Iris pigment epithelial cell (primary cell): ENCODE measurements around the gene DGKH.
"Not testable (repeated sequence)": the region's sequence is repeated elsewhere in the genome, so short reads cannot be mapped to it uniquely, and the experiment has no call there.

Experiments
- DNase-seq: peaks from one replicate; pipeline ENCODE4 v3.0.0-alpha.2; 2011; ENCODE audit warnings: low read depth

DGKH gene

GRCh38 chr13:42041684-42042035, 6.8 kb upstream of the DGKH start:
- DNase-seq, result peak; percentile 81

DNA sequence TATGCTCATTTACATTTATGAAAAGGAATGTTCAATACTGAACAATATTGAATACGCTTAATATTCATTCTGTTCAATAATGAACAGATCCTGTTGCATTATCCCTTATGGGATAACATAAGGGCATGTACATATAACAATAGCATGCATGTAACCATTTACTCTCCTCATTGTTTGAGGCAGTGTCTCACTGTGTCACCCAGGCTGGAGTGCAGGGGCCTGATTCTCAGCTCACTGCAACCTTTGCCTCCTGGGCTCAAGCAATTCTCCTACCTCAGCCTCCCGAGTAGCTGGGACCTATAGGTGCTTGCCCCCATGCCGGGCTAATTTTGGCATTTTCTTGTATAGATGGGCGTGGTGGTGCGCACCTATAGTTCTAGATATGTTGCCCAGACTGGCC, 4.8 kb upstream of the DGKH start:
- no peak for DNase-seq

DNA sequence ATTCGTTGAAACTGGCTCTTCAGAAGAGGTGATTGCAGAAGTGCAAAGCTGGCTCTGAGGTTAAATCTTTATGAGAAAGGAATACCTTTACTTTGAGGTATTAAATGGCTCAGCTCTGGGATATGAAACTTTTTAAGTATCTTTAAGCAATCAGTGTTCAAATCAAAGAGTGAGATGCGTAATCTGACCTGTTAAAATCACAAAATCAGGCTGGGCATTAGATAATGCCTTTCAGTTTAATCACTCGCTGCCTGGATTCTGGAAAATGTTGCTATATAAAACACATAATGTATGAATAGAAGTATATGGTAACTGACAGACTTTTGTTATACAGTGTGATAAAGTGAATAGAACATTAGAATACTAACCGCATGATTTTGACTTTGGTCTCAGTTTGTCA, 2.0 kb upstream of the DGKH start:
- no peak for DNase-seq

GRCh38 chr13:42047561-42048341, 697 bp upstream of the DGKH start:
- DNase-seq, result peak; percentile 75

DNA sequence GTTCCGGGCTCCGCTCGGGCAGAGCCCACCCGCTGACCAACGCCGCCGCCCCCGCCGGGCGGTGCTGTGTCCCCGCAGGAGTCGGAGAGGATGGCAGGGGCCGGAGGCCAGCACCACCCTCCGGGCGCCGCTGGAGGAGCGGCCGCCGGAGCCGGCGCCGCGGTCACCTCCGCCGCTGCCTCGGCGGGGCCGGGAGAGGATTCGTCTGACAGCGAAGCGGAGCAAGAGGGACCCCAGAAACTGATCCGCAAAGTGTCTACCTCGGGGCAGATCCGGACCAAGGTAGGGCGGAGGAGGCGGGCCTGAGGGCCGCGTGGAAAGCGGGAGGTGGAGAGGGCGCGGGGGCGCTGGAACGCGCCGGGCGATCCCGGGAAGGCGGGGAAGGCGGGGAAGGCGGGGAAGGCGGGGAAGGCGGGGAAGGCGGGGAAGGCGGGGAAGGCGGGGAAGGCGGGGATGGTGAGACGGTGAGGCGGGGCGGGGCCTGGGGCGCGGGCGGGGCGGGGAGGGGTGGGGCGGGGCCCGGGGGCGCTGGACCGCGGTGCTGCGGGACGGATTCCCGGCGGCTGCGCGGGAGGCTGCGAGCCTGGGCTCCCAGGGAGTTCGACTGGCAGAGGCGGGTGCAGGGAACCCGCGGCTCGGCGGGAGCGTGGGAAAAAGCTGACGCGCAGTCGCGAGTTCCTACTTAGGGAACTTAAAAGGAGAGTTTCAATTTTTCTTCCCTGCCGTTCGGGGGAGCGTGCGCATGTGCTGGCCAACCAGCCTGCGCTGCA, 421 bp downstream of the DGKH start:
- DNase-seq, result peak; percentile 89

DNA sequence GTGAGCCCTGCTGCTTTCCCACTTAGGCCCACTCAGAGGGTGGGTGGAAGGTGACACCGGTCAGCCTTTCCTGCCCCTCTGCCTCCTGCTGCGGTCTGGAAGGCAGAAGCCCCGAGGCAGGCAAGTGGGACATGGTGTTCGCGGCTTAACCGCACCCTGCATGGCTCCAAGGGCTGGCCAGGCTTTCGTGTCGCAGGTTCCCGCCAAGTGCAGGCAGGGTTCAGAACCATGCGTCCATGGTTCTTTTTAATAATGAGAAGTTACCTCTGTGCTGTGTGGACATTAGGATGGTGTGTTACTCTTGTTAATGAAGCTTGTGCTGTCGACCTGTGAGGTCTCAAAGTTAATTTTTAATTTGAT, 986 bp downstream of the DGKH start:
- DNase-seq, result no peak

GRCh38 chr13:42054798-42055499, 6.5 kb downstream of the DGKH start:
- no peak for DNase-seq

DNA sequence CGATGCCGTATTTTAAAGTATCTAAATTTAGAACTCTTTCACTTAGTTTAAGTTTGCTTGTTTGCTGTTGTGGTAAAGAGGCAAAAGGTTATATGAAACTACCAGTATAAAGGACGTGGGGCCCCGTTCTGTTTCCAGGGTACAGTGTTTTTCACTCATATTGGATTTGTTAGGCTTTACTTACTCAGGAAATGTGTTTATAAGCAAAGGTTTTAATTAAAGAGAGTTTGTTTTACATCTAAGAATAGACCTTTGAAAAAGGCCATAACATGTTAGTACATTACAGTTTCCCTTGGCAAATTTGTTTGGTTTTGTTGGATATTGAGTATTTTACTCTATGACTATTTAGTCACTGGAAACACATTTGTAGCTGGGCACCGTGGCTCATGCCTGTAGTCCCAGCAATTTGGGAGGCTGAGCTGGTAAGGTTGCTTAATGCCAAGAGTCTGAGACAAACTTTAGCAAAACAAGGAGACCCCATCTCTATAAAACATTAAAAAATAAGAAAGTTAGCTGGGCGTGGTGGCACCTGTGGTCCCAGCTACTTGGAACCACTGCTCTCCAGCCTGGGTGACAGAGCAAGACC, 7.1 kb downstream of the DGKH start:
- no peak for DNase-seq

DNA sequence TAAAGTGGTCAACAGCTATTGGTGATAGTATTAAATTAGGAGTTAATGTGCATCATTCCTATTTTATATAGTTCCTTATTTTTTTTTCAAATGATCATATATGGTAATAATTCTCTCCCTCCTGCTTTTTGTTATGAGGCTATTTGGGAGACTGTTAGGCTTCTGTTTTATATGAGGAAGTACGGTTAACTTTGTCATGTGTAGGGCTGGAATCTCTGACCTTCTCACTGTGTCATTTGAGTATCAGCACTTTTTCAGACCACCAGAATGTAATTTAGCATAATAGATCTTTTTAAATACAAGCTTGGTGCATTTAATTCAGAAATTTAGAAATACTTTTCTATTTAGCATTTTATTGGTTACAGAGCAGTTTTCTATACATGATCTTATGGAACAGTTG, 7.7 kb downstream of the DGKH start:
- DNase-seq, result no peak

DNA sequence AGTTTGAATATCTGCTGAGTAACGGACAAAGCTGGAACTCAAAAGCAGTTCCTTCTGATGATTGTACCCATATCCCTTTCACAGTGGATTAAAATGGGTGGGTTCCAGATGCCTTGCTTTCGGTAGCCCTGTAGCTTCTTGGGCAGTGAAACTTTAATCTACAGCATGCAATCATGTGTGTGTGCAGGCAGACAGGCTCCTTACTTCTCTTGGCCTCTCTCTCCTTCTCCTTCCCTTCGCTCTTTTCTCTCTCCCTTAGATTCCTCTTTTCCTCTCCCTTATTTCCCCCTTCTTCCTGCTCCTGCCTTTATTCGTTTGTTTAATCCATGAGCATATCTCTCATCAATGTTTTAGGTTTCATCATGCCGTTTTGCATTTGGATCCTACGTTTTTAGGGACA, 8.1 kb downstream of the DGKH start:
- no peak for DNase-seq

DNA sequence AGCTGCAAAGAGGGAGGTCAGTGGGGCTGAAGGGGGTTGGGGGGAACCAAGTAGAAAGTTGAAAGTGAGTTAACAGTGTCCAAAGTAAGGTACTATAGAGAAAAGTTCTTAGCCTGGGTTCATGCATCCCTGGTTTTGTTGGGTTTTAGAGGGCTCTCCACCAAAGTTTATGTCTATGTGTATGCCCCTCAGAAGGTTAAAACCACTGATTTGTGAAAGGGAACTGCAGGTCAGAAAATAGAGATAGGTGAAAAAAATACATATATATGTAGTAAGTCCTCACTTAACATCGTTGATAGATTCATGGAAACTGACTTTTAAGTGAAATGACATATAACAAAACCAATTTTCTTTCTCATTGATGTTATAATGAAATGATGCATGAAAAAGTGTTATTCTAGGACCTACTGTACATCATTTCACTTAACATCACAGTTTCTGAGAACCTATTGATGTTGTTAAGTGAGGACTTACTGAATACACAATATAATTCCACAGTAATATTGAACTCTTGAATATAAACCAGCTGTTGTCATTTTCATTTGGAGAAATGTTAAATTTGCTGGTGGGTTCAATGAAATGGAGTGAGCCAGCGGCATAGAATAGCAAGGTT, 9.6 kb downstream of the DGKH start:
- DNase-seq, result no peak

DNA sequence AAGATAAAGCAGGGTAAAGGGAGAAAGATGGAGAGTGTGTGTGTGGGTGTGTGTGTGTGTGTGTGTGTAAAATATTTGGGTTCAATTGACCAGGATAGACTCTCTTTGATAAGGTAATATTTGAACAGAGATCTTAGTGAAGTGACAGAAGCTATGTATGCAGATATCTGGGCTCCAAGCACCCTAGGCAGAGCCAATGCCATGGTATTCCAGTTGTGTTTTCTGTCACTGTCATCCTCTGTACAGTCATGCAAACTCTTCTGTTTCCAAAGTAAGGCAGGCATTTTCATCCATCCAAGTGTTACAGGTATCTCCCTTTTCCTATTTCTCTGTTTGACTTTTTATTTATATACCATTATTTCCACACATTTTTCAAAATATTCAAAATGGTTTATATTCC, 13.5 kb downstream of the DGKH start:
- DNase-seq, result no peak

GRCh38 chr13:42063105-42063504, 14.7 kb downstream of the DGKH start:
- no peak for DNase-seq

GRCh38 chr13:42064259-42064658, 15.8 kb downstream of the DGKH start:
- DNase-seq, result peak; percentile 97

DNA sequence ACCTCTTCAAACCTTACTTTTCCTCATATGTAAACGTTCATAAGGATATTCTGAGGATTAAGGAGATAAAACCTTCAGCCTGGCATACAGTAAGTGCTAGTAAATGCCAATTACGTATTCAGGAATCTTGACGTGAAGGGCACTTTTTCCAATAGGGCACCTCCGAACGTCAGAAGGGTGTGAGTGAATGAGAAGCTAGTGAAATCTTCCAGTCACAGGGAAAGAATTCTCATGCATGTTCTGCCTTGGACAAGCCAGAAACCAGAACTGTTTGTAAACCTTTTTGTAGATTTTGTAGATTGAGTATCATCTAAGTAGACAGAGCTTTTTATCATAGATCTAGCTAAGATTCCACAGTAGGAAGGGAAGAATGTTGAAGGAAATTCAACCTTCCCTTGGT, 16.5 kb downstream of the DGKH start:
- DNase-seq, result no peak

- no peak for DNase-seq
Observed at GRCh38 chr13:42065414-42065813, 17.0 kb downstream of the DGKH start.

DNA sequence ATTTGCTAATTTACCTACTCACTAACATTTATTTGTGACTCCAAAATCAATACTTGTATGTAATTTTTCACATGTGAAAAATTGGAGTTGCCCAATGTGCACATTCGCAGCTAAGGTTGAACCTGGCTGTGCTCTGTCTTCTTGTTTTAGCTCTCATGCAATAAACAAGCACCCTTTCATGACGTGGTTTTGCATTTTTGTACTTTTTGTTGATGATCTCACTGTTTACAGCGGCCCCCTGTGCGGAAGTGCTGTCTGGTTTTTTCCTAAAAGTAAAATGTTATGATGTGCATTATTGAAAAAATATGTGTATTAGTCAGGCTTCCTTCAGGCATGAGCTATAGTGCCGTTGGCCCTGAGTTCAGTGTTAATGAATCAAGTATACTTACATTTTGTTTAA, 18.1 kb downstream of the DGKH start:
- peak; percentile 99 for DNase-seq

GRCh38 chr13:42068886-42069285, 20.4 kb downstream of the DGKH start:
- no peak for DNase-seq

DNA sequence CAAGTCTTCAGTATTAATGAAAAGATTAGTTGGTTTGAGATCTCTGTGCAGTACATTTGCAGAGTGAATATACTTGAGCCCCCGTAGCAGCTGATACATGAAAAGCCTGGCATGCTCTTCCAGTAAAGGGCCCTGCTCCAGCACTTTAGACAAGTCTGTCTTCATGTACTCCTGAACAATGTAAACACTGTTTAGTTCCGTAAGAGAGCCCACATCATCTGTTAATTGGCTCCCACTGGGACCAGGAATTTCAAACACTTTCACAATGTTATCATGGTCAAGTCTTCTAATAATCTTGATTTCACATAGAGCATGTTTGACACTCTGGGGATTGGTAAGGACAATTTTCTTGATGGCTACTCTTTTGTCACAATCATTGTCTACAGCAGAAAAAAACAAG, 22.2 kb downstream of the DGKH start:
- peak; percentile 39 for DNase-seq

GRCh38 chr13:42071179-42071578, 22.7 kb downstream of the DGKH start:
- DNase-seq, result not testable (repeated sequence)

DNA sequence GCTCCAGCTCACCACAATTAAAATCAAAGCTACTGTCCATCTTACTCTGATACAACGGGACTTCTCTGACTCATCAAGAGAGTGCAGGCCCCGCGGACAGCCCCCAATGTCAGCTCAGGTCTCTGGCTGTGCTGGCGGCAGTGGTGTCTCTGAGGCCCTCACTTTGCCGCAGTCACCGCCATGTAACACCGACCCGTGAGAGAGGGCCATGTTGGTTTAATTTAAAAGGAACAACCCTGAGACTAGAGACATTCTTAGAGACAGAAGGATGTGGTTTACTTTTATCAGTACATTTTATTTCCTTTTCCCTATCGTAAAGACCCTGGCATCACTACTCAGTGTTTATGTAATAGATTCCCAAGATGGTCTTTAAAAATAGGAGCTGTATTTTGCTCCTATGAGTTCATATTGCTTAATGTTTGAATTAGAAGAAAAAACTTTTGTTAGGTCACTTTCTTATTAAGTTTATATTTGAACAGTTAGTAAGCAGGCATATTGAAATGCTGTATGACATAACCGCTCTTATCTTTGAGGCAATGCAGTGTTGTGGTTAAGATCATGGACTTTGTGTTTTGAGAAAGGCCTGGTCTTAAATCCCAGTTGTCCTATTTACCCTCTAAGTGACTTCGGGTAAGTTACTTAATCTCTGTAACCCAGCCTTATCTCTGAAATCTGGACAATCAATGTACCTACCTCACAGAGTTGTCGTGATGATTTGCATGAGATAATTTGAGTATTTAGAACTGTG, 23.4 kb downstream of the DGKH start:
- peak; percentile 87 for DNase-seq

DNA sequence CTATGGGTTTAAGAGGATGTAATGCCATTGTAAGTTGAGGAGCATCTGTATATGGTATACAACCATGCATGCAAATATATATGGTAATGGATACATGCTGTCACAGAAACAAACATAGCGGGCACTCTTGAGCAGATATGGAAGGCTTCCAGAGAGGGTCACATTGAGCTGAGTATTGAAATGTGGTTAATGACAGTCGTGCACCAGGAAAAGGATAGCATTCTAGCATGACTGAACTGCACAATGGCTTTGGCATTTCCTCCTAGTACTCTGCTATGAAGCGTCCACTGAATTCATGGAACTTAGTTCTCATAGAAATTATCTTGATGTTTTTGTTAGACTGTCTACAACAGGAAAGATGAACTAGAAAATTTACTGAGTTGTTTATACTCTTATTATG, 25.2 kb downstream of the DGKH start:
- no peak for DNase-seq
